Measurements from ENCODE around the gene SLC1A1.

The SLC1A1 gene

GRCh38 chr9:4583001-4583400 is 92.7 kb downstream of the SLC1A1 start:
- TF ChIP-seq ZFX (IDR thresholded peaks at IDR 0.05) (no peak), CTCF (conservative IDR thresholded peaks at IDR 0.05) (no peak)
- no peak overlapping the region for H3K27ac ChIP-seq

DNA sequence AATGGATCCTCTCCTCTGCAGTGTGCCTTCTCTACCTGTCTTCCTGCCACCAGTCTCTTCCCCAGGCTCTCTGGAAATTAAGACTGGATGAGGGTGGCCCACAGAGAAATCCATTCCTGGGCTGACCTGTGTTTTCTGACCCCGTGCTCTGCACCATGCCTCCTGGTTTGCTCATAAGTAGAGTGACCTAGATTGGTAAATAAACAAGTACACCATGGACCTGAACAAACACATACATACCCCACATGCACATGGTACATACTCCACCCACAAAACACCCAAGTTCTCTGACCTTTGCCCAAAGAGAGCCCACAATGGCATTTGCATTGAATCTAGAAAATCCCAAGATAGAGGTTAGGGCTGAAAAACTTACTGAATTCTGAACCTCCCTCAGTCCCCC is 94.4 kb downstream of the SLC1A1 start:
- H3K27ac ChIP-seq = peak overlapping the region; percentile 35; the same call in 1 of the 2 replicates
- no peak for TF ChIP-seq CTCF (conservative IDR thresholded peaks at IDR 0.05)
- no peak for TF ChIP-seq ZFX (IDR thresholded peaks at IDR 0.05)

GRCh38 chr9:4585135-4585534 is 94.9 kb downstream of the SLC1A1 start:
- TF ChIP-seq CTCF (conservative IDR thresholded peaks at IDR 0.05) (no peak), ZFX (IDR thresholded peaks at IDR 0.05) (no peak)
- H3K27ac ChIP-seq = peak overlapping the region; percentile 35; the same call in 1 of the 2 replicates

- no peak overlapping the region for H3K27ac ChIP-seq
- TF ChIP-seq ZFX (IDR thresholded peaks at IDR 0.05) = no peak
- no peak for TF ChIP-seq CTCF (conservative IDR thresholded peaks at IDR 0.05)
Observed at GRCh38 chr9:4588721-4589120, 98.5 kb downstream of the SLC1A1 start.

DNA sequence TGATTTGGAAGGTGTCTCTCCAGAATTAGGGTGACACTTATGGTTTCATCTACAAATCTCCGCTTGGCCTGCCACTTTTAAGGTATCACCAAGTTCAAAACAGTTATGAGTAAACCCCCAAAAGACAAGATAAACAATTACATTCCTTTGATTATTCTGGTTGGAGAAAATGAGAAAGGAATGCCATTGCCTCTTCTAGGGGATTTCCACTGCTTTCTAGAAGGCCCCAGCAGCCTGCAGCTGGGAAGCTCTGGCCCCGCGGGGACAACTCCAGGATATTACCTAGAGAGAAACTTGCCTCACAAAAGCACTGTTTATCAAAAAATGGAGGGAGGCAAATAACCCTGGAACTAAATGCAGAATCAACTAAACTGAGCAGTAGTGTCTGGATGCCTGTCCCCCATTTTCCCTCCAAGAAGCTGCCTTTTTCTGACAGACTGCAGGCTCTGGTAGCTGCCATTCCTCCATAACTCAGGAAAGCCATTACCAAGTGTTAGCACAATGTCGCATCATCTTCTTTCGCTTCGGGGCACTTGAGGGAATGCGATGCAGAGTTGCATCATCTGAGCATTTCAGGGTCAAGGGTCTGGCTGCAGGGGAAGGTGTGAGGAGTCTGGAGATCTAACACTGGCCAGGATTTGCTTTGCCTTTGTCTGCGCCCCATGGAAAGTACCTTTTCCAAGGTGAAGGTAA is 100.3 kb downstream of the SLC1A1 start:
- peak overlapping the region; percentile 20 for H3K27ac ChIP-seq
- no peak for TF ChIP-seq CTCF (conservative IDR thresholded peaks at IDR 0.05)

DNA sequence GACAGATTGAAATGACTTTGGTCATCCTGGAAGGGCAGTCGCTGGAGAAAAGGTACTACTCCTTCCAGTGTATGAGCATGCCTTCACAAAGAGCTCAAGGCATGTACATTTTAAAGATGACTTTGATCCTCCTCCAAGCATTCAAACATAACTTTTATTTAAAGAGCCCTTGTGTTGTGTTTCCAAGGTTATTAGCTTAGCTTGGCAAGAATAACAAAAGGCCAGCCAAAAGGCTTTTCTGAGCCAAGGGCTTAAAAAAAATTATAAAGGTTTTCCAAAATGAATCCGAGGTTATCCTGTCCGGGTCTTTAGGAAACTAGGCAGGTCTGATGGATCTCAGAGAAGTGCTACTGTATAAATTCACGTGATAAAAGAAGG is 100.8 kb downstream of the SLC1A1 start:
- peak overlapping the region; percentile 20 for H3K27ac ChIP-seq
- TF ChIP-seq ZFX (IDR thresholded peaks at IDR 0.05) (no peak), CTCF (conservative IDR thresholded peaks at IDR 0.05) (no peak)

DNA sequence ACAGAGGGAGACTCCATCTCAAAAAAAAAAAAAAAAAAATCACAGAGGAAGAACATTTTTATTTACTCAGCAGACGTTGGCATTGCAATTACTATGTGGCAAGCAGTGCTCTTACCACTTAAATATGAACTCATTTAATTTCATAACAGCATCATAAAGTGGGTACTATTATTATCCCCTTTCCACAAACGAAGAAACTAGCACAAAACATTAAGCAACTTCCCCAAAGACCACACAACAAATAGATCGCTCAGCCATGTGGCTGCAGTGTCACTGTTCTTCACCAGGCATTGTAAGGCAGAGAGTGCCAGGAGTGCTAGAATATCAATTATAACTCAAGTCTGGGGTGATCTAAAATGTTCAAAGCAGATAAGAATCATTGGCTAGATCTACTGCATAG is 102.0 kb downstream of the SLC1A1 start:
- H3K27ac ChIP-seq = no peak overlapping the region
- TF ChIP-seq ZFX (IDR thresholded peaks at IDR 0.05) (no peak), CTCF (conservative IDR thresholded peaks at IDR 0.05) (no peak)
